A549 (cell line): ENCODE measurements around the gene CDC42BPG. TPM values are rescaled to one million over a fixed set of nuclear protein-coding genes. Genes with fewer than 3 reads are reported as not detected.

Experiments
- ATAC-seq, 2 experiments: fragments of 200-7000 bp in 1 of 2; fragments of >200 bp in 1 of 2; cut with Nextera tagmentation in 1 of 2; cut with Tn5 transposase in 1 of 2; 3 replicates each; pipeline versions ENCODE4 v1.8.0 to v1.9.1; 2018 to 2020; ENCODE audit warnings: mild to moderate bottlenecking in 1 of 2, moderate library complexity in 1 of 2
- CTCF ChIA-PET: fragments of 300-600 bp; sonication (Branson Sonifier 250); formaldehyde crosslinking; extraction: SDS; loops from one replicate; lab custom pipeline; 2021; ENCODE audit warnings: antibody characterized with exemption, inconsistent platforms; lab: Yijun Ruan, JAX
- POLR2A ChIA-PET: fragments of 350-600 bp; formaldehyde crosslinking; extraction: SDS; loops from one replicate; lab custom pipeline; 2021; ENCODE audit warnings: antibody characterized with exemption, inconsistent platforms; lab: Yijun Ruan, JAX
- DNase-seq, 2 experiments: peaks; one replicate each; pipeline versions ENCODE4 v3.0.0 to v3.0.0-alpha.2; 2011 to 2016; ENCODE audit warnings: low read depth in 1 of 2, low spot score in 1 of 2
- FAIRE-seq: peaks from 2 replicates; lab custom pipeline; 2011; peaks lifted over from hg19 to GRCh38; lab: Jason Lieb, UNC
- H3K27ac ChIP-seq, 2 experiments: fragments of >200 bp; sonication (Bioruptor Twin); formaldehyde crosslinking; 3 replicates each; pipeline ENCODE4 v1.5.1; 2016 to 2017
- H3K4me1 ChIP-seq: fragments of >200 bp; sonication (Bioruptor Twin); formaldehyde crosslinking; 3 replicates; pipeline ENCODE4 v1.6.1; 2016
- H3K4me2 ChIP-seq: fragments of >200 bp; sonication (Bioruptor Twin); formaldehyde crosslinking; 3 replicates; pipeline ENCODE4 v1.6.1; 2016
- H3K4me3 ChIP-seq: fragments of >200 bp; sonication (Bioruptor Twin); formaldehyde crosslinking; 3 replicates; pipeline ENCODE4 v1.5.1; 2016
- H3K9me3 ChIP-seq: fragments of >200 bp; sonication (Bioruptor Twin); formaldehyde crosslinking; 3 replicates; pipeline ENCODE4 v1.6.1; 2016
- CBX8 ChIP-seq: fragments of 200-600 bp; sonication (generic); IDR thresholded peaks from 2 replicates; pipeline ENCODE4 v1.6.1; 2016
- EHMT2 ChIP-seq: fragments of 200-600 bp; sonication (generic); IDR thresholded peaks from 2 replicates; pipeline ENCODE4 v1.6.1; 2016; ENCODE audit warnings: antibody characterized with exemption, low read depth, mild to moderate bottlenecking, moderate library complexity
- FOXS1 ChIP-seq: fragments of 250-450 bp; sonication (Bioruptor Pico); IDR thresholded peaks from 2 replicates; pipeline ENCODE4 v1.5.0; 2020; ENCODE audit warnings: mild to moderate bottlenecking, moderate library complexity
- HOXA7 ChIP-seq: fragments of 250-450 bp; sonication (Bioruptor Pico); IDR thresholded peaks from 2 replicates; pipeline ENCODE4 v1.5.0; 2020; ENCODE audit warnings: mild to moderate bottlenecking, moderate library complexity
- MAFK ChIP-seq: fragments of 450-650 bp; IDR thresholded peaks from 2 replicates; pipeline ENCODE4 v1.6.1; 2014; ENCODE audit not compliant: partially characterized antibody
- NFE2L2 ChIP-seq: fragments of 150-350 bp; conservative IDR thresholded peaks from 2 replicates; pipeline ENCODE4 v1.6.1; 2014; ENCODE audit warnings: low read length
- PHF8 ChIP-seq: fragments of 200-600 bp; sonication (generic); IDR thresholded peaks from 2 replicates; pipeline ENCODE4 v1.6.1; 2016; ENCODE audit warnings: low read depth, mild to moderate bottlenecking, antibody characterized with exemption, moderate library complexity, borderline replicate concordance
- RFX5 ChIP-seq: fragments of 450-650 bp; IDR thresholded peaks from 2 replicates; pipeline ENCODE4 v1.7.1; 2014; ENCODE audit warnings: antibody characterized with exemption, mild to moderate bottlenecking, moderate library complexity
- TFCP2L1 ChIP-seq: fragments of 250-450 bp; sonication (Bioruptor Pico); IDR thresholded peaks from 2 replicates; pipeline ENCODE4 v1.5.0; 2021; ENCODE audit warnings: mild to moderate bottlenecking
- ZSCAN20 ChIP-seq: fragments of 250-450 bp; sonication (Bioruptor Pico); IDR thresholded peaks from 2 replicates; pipeline ENCODE4 v1.8.0; 2022; ENCODE audit warnings: mild to moderate bottlenecking, moderate library complexity
- WGBS: methylation state at CpG from one replicate; pipeline ENCODE4 v1.1.6; 2017; ENCODE audit errors: missing lambda C conversion rate; 5-methylcytosine and 5-hydroxymethylcytosine counted together
- polyA plus RNA-seq, 4 experiments: library from polyadenylated mRNA; depleted of rRNA in 3 of 4; stranded (reverse); fragments of >200 nt; fragmentation: RNase III in 1 of 4; extraction: RNeasy Plus Mini Kit Qiagen cat#74134 plus additional on column Dnase treatment in 1 of 4; gene quantifications; 2 replicates in 3 of 4; 3 replicates in 1 of 4; pipeline ENCODE4 v1.2.3, GENCODE V29; 2011 to 2017
- TF ChIP-seq, protein P1 (sequence below): IDR thresholded peaks from 2 replicates; pipeline ENCODE4 v1.6.1; 2012
- TF ChIP-seq, protein P2 (sequence below): fragments of >200 bp; sonication (Bioruptor Twin); formaldehyde crosslinking; IDR thresholded peaks from 3 replicates; pipeline ENCODE4 v1.5.1; 2016
- TF ChIP-seq, protein P3 (sequence below): fragments of 200-600 bp; sonication (generic); IDR thresholded peaks from 2 replicates; pipeline ENCODE4 v1.6.1; 2016; ENCODE audit warnings: antibody characterized with exemption, mild to moderate bottlenecking, moderate library complexity
- TF ChIP-seq, protein P4 (sequence below): fragments of 250-450 bp; sonication (Bioruptor Pico); IDR thresholded peaks from 2 replicates; pipeline ENCODE4 v1.5.0; 2020; ENCODE audit warnings: low read depth, mild to moderate bottlenecking, moderate library complexity

Gene CDC42BPG
- polyA plus RNA-seq, 2 of the 4 experiments (the other 2 are of a cell fraction), result 0.35 to 1.0 TPM

DNA sequence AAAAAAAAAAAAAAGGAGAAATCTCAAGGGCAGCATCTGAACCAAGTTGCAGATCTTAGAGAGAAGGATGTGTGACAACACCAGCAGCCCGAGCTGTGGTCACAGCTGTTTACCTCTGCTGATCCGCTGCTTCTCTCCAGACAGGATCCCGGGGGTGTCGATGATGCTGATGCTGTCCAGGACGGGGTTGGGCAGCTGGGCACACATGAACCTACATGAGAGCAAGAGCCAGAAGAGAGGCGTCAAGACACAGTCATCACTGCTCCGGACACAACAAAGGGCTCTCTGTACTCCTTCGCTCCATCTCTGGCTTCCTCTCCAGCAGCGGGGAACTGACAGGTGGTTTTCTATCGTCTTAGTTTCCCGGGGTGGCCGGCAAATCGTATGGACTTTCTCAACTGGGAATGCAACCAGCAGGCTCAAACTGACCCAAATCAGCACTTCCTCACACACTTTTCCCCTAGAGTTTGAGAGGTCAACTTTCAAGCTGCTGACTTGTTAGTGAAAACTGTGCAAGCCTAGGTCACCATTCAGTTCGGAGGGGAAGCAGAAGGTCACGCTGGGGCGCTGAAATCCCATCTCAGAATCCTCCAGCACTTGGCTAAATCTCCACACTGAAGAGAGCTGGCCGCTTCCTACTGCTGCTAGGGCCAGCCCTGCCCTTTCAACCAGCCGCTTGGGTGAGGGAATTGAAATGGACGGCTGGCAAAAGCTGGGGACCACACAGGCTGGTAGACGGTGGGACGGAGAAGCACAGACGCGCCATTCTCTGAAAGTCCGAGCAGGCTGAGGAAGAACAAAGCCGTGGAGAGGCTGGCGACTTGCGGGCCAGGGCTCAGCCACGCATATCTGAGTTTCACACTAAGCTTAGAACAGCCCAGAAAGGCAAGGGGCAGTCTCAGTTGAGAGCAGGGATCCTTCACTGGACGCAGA lies 30.1 kb upstream of the CDC42BPG start:
- FAIRE-seq, result no peak
- CTCF ChIA-PET, result interaction anchor here (0.8 to 31.5 kb wide), 6 partner anchors 17 to 206 kb away, joined by 3 to 1607 read pairs (median 7); partner anchors contain the start of genes ARL2, BATF2 and CDC42BPG
- Histone ChIP-seq H3K4me1 (peaks cover 59% of the 10 kb centered on the region), H3K4me2 (no peak overlapping the region), H3K4me3 (no peak overlapping the region), H3K9me3 (no peaks in the 10 kb centered on the region), H3K27ac (no peak overlapping the region)
- no peak for ATAC-seq
- no peak for DNase-seq
- TF ChIP-seq FOXS1 (CRISPR knock-in tag), result no peak
- 94% methylated on average over 29 of the region's 29 CpGs for WGBS
- POLR2A ChIA-PET, result no interaction called here

DNA sequence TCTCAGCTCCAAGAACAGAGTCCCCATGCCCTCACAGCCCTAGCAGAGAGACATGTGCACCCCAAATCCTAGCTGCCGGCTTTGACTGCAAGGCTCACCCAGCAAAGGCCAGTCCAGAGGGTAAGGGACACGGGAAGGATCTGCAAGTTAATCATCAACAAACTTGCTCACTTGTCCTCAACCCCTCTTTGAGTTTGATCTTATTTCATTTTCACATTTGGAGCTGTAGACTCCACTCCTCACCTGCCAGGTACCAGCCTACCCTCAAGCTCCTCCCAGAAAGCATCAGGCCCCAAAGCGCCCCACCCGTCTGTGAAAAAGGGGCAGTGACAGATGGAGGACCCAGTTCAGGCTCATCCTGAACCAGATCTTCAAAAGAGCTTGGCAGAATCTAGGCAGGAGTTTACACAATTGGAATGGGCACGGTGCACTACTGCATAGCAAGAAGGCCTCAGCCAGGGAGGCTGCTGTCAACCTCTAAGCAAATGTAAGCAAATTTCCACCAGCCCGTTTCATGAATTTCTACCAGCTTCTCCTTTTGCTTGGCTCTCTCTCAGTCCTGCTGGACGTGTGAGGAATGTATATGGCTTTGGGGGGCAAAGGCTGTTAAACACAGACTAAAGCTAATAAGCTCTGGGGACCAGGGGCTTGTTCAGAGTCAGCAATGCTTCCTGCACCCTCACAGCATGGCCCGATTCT lies 28.5 kb upstream of the CDC42BPG start:
- TF ChIP-seq NFE2L2 (no peak), RFX5 (no peak), MAFK (no peak), EHMT2 (no peak), ZSCAN20 (CRISPR knock-in tag) (no peak), CBX8 (no peak), PHF8 (no peak), TFCP2L1 (CRISPR knock-in tag) (no peak), HOXA7 (CRISPR knock-in tag) (no peak)
- TF ChIP-seq, protein P1, sequence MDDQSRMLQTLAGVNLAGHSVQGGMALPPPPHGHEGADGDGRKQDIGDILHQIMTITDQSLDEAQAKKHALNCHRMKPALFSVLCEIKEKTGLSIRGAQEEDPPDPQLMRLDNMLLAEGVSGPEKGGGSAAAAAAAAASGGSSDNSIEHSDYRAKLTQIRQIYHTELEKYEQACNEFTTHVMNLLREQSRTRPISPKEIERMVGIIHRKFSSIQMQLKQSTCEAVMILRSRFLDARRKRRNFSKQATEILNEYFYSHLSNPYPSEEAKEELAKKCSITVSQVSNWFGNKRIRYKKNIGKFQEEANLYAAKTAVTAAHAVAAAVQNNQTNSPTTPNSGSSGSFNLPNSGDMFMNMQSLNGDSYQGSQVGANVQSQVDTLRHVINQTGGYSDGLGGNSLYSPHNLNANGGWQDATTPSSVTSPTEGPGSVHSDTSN, result no peak
- TF ChIP-seq, protein P2, sequence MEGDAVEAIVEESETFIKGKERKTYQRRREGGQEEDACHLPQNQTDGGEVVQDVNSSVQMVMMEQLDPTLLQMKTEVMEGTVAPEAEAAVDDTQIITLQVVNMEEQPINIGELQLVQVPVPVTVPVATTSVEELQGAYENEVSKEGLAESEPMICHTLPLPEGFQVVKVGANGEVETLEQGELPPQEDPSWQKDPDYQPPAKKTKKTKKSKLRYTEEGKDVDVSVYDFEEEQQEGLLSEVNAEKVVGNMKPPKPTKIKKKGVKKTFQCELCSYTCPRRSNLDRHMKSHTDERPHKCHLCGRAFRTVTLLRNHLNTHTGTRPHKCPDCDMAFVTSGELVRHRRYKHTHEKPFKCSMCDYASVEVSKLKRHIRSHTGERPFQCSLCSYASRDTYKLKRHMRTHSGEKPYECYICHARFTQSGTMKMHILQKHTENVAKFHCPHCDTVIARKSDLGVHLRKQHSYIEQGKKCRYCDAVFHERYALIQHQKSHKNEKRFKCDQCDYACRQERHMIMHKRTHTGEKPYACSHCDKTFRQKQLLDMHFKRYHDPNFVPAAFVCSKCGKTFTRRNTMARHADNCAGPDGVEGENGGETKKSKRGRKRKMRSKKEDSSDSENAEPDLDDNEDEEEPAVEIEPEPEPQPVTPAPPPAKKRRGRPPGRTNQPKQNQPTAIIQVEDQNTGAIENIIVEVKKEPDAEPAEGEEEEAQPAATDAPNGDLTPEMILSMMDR, result no peak
- TF ChIP-seq, protein P3, sequence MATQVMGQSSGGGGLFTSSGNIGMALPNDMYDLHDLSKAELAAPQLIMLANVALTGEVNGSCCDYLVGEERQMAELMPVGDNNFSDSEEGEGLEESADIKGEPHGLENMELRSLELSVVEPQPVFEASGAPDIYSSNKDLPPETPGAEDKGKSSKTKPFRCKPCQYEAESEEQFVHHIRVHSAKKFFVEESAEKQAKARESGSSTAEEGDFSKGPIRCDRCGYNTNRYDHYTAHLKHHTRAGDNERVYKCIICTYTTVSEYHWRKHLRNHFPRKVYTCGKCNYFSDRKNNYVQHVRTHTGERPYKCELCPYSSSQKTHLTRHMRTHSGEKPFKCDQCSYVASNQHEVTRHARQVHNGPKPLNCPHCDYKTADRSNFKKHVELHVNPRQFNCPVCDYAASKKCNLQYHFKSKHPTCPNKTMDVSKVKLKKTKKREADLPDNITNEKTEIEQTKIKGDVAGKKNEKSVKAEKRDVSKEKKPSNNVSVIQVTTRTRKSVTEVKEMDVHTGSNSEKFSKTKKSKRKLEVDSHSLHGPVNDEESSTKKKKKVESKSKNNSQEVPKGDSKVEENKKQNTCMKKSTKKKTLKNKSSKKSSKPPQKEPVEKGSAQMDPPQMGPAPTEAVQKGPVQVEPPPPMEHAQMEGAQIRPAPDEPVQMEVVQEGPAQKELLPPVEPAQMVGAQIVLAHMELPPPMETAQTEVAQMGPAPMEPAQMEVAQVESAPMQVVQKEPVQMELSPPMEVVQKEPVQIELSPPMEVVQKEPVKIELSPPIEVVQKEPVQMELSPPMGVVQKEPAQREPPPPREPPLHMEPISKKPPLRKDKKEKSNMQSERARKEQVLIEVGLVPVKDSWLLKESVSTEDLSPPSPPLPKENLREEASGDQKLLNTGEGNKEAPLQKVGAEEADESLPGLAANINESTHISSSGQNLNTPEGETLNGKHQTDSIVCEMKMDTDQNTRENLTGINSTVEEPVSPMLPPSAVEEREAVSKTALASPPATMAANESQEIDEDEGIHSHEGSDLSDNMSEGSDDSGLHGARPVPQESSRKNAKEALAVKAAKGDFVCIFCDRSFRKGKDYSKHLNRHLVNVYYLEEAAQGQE, result no peak
- TF ChIP-seq, protein P4, sequence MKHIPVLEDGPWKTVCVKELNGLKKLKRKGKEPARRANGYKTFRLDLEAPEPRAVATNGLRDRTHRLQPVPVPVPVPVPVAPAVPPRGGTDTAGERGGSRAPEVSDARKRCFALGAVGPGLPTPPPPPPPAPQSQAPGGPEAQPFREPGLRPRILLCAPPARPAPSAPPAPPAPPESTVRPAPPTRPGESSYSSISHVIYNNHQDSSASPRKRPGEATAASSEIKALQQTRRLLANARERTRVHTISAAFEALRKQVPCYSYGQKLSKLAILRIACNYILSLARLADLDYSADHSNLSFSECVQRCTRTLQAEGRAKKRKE (CRISPR knock-in tag), result no peak
- H3K4me3 ChIP-seq, result no peak overlapping the region
- FAIRE-seq (no peak), ATAC-seq (no peak), DNase-seq (no peak)
- peak overlapping the region; percentile 42 for H3K4me2 ChIP-seq
- H3K27ac ChIP-seq, result peak overlapping the region in 1 of 2 experiments; percentile 45; a peak in 3 of 6 replicates
- ChIA-PET CTCF (interaction anchor here (0.6 to 31.5 kb wide), 11 partner anchors 9 to 239 kb away, joined by 3 to 1607 read pairs (median 3); partner anchors contain the start of genes ARL2, BATF2, CDC42BPG and SNX15), POLR2A (no interaction called here)
- whole genome bisulfite sequencing, result 56% methylated on average over 8 of the region's 8 CpGs
- no peaks in the 10 kb centered on the region for H3K9me3 ChIP-seq
- peaks cover 73% of the 10 kb centered on the region for H3K4me1 ChIP-seq
